ENCODE results near the gene SELENON. TPM values are rescaled to one million over a fixed set of nuclear protein-coding genes. Genes with fewer than 3 reads are reported as not detected.

SELENON gene, protein sequence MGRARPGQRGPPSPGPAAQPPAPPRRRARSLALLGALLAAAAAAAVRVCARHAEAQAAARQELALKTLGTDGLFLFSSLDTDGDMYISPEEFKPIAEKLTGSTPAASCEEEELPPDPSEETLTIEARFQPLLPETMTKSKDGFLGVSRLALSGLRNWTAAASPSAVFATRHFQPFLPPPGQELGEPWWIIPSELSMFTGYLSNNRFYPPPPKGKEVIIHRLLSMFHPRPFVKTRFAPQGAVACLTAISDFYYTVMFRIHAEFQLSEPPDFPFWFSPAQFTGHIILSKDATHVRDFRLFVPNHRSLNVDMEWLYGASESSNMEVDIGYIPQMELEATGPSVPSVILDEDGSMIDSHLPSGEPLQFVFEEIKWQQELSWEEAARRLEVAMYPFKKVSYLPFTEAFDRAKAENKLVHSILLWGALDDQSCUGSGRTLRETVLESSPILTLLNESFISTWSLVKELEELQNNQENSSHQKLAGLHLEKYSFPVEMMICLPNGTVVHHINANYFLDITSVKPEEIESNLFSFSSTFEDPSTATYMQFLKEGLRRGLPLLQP
- 7.3 and 38.9 TPM in 2 replicates for total RNA-seq

DNA sequence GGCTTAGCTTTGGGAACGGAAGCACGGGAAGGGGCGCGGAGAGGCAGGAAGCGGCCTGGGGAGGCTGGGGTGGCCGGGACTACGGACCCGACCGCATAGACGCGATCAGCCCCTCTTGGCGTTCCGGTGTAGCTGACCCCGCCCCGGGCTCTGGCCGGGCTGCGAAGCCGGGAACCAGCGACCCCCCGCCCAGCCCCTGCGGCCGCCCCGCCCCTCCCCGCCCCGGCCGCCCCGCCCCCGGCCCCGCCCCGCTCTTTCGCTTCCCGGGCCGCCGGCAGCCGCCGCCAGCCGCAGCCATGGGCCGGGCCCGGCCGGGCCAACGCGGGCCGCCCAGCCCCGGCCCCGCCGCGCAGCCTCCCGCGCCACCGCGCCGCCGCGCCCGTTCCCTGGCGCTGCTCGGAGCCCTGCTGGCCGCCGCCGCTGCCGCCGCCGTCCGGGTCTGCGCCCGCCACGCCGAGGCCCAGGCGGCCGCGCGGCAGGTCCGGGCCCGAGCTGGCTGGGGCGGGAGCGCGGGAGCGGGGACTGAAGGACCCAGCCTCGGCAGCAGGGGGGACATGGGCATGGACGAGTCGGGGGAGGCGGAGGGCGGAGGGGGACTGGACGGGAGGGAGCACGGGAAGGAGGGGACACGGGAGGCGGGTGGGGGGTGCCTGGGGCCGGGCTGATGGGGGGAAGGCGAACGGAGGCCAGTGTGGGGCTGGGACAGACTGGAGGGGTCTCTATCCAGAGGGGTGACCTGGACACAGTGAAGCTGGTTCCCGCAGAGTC, at the start of gene SELENON:
Gene SELENON (plus strand): TSS at position 259 of the 768 bp plus-strand sequence. CDS start 38 bp downstream, at position 297.
- DNase-seq (ENCODE audit: low read depth), result no peak

DNA sequence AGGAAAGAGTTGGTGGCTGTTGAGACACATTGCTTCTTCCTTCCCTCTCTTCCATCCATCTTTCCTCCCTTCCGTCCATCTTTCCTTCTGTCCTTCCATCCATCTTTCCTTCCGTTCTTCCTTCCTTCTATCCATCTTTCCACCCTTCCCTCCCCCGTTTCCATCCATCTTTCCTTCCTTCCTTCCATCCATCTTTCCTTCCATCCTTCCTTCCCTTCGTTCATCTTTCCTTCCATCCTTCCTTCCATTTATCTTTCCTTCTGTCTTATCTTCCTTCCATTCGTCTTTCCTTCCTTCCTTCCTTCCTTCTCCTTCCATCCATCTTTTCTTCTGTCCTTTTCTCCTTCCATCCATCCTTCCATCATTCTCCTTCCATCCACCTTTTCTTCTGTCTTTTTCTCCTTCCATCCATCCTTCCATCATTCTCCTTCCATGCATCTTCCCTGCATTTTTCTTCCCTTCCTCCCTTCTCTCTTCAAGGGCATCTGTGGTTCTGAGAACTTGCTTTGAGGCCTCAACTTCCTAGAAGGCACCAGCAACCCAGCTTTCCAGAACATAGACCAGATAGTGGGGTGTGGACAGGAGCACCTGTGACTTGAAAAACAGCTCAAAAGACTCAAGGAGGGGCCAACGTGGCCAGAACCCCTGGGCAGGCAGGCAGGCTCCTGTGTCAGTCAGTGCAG, 48.9 kb upstream of the SELENON start:
- DNase-seq (ENCODE audit: low read depth), result no peak

DNA sequence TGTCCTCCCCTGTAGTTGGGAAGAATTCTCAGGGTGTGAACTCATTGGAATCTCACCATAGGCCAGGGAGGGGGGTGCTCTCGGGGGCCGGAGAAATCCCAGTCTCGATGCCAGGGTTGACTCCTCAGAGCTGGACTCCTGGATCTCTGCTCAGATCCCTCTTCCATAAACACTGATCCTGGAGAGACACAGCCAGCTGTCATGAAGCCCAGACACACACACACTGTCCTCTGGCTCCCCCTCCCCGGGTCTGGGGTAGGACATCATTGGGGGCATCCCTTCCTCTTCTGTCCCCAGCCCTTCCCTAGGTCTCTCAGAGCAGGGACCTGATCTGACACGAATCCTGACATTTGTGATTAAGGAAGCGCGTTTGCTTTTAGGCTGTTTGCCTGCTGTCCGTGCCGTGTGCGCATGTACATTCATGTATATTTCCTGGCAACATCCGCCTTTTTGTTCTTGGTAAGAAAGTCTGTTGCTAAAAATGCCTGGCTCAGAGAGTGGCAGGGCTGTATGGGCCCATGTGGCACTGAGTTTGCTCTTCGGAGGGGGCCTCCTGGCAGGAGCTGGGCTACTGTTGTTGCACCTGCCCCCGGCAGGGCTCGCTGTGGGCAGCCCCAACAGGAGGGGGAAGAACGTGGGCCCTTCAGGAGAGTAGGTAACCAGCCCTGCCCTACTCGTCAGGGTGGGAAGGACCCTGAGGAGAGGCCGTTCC, 45.4 kb upstream of the SELENON start:
- DNase-seq (ENCODE audit: low read depth), result no peak

DNA sequence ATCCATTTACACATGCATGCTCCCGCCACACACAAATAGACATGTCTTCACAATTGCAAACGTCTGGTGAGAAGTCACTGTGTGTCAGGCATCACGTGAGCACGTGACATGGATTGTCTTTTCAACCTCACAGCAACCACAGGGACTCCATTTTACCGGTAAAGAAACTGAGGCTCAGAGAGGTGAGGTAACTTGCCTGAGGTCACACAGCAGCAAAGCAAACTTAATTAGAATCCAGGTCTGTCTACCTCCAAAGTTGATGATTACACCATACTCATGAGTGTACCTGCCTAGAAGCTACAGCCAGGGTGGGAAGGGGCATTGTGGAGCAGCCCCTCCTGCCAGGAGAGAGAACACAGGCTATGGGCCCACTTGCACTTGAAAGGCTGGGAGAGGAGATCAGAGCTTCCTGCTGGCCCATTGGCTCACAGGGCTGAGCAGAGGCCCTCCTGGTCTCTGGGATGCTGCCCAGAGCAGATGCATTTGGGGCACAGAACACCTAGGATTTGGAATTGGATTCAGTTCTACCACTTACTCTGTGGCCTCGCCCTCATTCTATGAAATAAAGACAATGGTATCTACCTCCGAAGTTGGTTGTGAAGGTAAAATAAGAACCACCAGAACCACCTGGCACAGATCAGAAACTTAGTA, 44.4 kb upstream of the SELENON start:
- DNase-seq (ENCODE audit: low read depth), result no peak

DNA sequence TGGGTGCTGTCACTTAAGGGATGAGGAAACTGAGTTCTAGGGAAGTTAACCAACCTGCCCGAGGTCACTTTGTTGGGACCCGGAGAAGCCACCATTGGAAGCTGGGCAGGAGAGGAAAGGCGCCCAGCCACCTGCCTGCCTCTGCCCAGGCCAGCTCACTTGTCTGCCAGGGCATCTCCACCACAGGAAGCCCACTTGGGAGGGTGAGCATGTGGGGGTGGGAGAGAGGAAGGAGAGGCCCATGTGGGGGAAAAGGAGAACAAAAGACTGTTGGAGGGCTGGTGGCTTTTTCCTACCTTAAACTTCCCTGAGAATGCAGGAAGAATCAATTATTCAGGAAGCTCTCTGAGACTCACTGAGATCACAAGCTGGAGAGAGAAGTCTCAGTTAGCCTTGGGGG, 43.8 kb upstream of the SELENON start:
- no peak for DNase-seq (ENCODE audit: low read depth)

DNA sequence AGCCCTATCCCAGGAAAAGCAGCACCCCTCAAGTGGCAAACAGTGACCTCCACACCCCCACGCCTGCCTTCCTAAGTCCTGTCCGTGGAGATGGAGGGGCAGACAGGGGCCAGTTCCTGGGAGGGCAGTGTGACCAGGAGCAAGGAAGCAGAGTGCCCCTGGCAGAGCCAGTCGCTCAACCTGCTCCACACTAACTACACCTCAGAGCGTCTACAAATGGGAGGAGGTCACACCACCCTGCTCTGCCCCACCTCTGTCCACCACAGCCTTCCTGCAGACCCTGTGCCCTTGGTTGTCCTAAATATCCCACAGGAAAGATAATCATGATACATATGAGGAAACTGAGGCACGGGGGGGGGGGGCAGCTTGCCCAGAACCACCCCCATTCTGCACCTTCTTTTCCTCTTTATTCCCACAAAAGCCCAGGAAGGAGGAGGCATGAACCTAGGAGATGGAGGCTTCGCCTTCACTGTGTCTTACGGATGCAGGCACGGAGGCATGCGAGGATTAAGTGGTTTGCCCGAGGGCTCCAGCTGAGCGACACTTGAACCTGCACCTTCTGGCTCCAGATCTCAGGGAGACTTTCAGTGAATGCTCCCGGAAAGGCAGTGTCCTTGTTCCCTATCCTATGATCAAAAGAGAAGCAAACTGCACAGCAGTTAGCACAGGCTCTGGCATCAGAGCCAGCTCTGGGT, 42.7 kb upstream of the SELENON start:
- DNase-seq (ENCODE audit: low read depth), result no peak

DNA sequence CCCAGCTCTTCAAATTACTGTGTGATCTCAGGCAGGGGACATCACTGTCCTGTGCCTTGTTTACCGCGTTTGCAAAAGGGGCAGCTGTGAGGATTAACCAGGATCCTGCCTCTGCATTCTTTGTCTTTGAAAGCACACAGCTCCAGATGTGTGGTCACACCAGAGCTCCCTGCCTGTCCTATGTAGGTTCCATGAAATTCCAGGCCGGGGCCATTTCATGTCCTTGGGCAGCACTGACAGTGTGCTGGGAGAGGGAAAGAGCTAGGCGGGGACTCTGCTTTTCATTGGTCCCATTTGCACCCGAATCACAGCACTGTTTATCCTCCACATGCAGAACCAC, 42.2 kb upstream of the SELENON start:
- no peak for DNase-seq (ENCODE audit: low read depth)

DNA sequence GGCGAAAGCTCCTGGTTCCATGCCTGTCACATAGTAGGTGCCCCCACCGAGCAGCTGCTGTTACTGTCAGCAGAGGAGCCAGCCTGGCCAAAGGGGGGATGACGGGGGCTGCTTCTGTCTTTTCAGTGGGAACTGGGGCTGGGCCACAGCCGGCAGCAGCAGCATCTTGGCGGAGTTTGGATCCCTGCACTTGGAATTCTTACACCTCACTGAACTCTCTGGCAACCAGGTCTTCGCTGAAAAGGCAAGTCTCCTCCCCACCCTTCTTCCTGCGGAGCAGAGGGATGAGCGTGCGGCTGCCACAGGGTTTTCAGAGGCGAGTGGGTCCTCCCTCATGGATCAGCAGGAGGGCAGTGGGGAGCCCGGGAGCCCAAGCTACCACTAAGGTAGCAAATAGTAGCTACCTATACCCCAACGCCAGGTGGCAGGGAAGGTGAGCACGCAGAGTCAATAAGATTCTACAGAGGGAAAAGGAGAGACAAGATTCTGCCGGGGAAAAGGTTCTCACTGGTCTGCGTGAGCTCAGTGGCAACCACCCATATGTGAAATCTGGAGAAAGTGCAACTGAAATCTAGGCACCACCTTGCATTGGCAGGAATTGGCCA, 41.4 kb upstream of the SELENON start:
- no peak for DNase-seq (ENCODE audit: low read depth)

DNA sequence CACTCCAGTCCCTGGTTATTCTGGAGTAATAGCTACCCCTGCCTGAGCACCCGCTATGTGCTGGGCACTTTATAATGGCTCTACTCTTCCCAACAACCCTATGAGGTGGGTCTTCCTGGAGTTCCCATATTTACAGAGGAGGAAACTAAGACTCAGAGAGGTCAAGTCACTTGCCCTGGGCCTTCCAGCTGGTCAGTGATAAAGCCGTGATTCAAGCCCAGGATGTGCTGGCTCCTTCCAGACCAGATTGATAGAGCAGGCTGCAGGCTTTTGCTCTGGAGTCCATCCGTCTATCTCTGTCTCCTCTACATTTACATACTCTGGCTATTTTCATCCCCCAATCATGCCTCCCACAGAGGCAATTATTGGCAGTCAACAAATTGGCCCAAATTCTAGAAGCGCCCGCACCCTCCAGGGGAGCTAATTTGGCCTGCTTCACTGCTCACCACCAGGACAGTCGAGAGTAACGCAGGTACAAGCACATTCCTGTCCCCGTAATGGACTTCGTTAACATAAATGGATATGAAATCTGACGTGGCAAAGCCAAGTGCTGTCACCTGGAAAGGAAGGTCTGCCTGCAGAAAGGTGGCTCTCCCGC, 39.8 kb upstream of the SELENON start:
- DNase-seq (ENCODE audit: low read depth), result no peak

DNA sequence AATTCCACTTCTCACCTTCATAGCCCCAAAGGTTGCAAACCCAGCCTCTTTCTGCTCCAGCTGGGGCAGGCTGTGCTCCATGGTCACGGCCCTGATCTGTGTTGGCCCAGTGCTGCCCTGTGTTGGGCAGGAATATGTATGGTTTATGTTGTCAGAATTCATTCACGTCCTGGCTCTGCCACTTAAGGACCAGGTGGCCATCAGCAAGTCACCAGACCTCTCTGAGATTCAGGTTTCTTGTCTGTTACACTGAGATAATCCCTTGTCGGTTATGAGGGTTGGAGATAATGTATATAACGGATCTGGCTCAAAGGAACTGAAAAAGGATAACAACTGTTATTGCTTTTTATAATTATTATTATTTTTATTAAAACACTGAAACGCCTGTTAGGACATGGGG, 39.1 kb upstream of the SELENON start:
- no peak for DNase-seq (ENCODE audit: low read depth)

DNA sequence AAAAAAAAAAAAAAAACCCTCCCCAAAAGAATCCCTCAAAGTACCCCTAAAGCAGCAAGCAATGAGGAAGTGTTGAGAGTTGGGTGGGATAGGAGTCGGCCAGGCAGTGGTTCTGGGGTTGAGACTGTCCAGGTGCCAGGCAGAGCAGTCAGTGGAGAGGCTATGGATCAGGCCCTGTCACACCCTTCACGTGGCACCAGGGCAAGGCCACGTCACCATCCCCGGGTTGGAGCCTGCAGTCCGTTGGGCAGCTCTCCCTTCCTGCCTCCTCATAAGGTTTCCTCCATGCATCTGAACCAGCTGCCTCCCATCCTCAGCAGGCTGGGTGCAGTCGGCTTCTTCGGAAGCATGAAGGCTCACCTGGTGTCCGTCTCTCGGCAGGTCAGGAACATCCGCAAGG, 36.5 kb upstream of the SELENON start:
- DNase-seq (ENCODE audit: low read depth), result no peak

DNA sequence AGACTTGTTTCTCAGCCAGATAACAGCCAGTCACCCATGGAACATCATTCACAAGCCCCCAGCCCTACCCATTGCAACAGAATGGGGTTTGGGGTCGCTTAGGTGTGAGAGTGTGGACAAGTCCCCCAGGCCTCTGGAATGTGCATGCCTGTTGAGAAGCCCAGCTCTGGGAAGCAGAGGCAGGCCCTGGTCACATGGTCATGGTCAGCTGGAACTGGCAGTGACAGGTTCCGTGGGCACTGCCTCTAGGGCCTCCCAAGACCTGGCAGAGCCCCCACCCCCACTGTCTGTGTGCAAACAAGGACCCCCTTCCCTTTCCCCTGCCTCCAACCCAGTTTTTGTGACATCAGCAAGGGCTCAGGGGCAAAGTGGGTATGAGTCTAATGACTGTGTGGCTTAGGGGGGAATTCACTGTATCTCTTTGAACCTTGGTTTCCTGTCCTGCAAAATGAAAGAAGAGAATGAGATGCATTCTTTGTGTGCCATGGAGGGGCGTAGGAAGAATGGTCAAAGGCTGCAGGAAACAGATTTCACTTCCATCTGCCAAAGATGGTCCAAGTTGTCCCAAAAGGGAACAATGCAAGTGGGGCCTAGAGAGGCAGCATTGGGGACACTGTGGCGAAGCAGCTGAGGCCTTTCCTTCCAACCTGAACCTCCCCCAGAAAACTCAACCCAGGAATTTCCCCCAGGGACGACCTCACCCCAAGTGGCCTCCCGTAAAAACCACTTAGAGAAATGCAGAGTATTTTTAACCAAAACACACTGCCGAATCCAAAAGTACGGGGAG, 34.7 kb upstream of the SELENON start:
- DNase-seq (ENCODE audit: low read depth), result peak; percentile 27

DNA sequence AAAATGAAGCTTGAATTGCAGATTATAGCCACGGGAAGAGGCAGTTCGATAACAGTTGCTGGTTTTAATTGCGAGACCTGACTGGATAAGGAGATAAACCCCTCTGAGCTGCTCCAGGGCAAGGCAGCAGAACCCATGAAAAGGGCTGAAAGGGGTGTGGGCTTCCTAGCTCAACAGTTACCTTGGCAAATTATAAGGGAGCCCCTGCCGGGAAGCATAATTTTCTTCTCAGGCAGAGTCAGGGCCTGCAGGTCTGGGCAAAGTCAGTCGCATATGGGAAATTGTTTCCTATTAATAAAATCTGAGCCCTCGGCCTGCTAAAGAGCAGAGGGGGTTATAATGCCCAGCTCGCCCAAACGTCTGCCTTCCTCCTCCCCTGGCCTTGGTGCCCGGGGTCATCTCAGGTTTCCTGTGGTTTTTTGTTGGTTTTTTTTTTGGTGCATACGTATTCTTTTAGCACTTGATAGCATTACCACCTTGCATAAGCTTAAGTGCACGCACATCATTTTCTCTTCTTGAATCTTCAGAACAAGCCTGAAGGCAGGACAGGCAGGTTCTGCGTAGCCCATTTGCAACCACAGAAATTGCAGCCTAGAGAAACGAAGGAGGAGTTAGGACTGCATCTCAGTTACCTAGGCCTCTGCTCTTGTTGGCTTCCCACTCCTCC, 33.9 kb upstream of the SELENON start:
- no peak for DNase-seq (ENCODE audit: low read depth)

DNA sequence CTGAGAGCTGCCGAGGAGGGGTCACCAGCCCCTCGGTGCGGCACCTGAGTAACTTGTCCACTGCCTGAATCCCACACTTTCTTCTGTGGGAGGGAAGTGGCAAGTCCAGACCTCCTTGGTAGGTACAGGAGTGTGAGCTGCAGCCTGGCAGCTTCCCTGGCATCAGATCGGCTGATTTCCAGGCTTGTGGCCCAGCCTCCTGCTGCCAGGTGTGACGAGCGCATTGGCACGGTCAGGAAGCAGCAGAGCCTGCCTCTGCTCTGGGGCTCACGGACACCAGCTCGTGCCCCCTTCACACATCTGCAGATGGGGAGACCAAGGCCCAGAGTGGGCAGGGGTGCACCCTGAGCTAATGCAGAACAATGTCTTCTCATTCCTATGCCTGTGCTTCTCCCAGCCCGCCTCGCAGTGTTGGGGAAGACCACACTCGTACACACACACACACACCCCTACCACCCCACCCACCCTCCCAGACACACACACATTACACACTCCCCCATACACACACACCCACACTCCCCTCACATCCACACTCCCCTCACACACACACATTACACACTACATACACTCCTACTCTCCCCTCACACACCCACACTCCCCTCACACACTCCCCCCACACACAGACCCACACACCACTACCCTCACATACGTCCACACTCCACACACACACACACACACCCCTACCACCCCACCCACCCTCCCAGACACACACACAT, 33.1 kb upstream of the SELENON start:
- no peak for DNase-seq (ENCODE audit: low read depth)

DNA sequence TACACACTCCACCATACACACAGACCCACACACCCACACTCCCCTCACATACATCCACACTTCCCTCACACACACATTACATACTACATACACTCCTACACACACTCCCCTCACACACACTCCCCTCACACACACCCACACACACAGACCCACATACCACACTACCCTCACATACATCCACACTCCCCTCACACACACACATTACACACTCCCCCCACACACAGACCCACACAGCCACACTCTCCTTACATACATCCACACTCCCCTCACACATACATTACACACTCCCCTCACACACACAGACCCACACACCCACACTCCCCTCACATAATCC, 32.6 kb upstream of the SELENON start:
- no peak for DNase-seq (ENCODE audit: low read depth)

DNA sequence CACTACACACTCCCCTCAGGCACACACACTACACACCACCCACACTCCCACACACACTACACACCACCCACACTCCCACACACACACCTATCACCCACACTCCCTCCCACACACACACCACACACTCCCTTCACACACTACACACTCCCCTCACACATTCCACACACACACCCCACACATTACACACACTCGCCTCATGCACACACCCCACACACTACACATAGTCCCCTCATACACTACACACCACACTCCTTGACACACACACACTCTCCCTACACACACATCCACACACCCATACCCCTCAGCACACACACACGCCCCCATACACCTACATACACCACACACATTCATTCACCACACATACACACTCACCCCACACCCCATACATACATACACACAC, 31.0 kb upstream of the SELENON start:
- DNase-seq (ENCODE audit: low read depth), result no peak

DNA sequence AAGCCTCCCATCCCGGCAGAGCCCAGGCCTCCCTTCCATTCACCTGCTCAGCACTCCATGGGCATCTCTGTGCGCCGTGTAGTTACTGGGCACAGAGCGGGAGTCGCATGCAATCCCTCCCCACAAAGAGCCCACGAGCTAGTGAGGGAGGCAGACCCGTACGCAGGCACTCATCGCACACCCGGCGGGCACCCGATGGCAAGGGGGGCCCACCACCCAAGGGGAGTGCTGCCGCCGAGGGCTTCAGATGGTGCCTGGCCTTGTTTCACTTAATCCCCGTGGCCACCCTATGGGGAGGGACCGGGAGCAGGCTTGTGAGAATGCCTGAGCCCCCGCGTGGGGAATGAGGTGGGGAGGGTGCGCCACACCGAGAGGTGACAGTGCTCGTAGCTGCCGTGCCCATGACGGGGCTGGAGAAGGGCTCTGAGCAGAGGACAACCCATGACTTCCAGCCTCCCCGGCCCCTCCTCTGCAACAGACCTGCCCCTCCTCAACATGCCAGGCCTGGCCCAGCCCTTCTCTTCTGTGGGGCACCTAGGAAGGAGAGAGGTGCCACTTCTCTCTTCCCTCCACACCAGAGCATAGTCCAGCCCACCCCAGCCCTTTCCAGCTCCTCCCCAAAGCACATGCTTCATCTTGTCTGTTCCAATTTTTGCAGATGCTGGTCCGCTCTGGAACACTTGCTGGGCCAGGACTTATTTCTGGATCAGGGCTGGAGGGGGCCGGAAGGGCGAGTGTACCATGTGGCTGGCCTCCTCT, 30.2 kb upstream of the SELENON start:
- DNase-seq (ENCODE audit: low read depth), result no peak

Data from renal cortical epithelial cell (primary cell).